Stimulated activated CD8-positive, alpha-beta memory T cell treated with anti-CD3 and anti-CD28 coated beads, Interleukin-12 subunit alpha, Interleukin-12 subunit beta, amount 100 ng/mL, for 1 hour (primary cell): ENCODE data around the gene JAKMIP2.
"Not testable (repeated sequence)": the region's sequence is repeated elsewhere in the genome, so short reads cannot be mapped to it uniquely, and the experiment has no call there.

ENCODE experiments used
- DNase-seq: peaks from one replicate; pipeline ENCODE4 v3.0.0-alpha.2; 2020; ENCODE audit warnings: low read depth

The JAKMIP2 gene

GRCh38 chr5:147746986-147747385 is 35.5 kb downstream of the JAKMIP2 start:
- no peak for DNase-seq

- DNase-seq, result no peak
These were observed 38.7 kb downstream of the JAKMIP2 start for GRCh38 chr5:147743678-147744374.

- DNase-seq, result no peak
These were observed 39.5 kb downstream of the JAKMIP2 start for GRCh38 chr5:147743012-147743411.

GRCh38 chr5:147742151-147742550 is 40.4 kb downstream of the JAKMIP2 start:
- no peak for DNase-seq

GRCh38 chr5:147740864-147741263 is 41.7 kb downstream of the JAKMIP2 start:
- DNase-seq, result no peak

GRCh38 chr5:147737921-147738320 is 44.6 kb downstream of the JAKMIP2 start:
- DNase-seq, result no peak

GRCh38 chr5:147735621-147736125 is 46.9 kb downstream of the JAKMIP2 start:
- DNase-seq, result no peak

GRCh38 chr5:147734894-147735293 is 47.6 kb downstream of the JAKMIP2 start:
- no peak for DNase-seq

GRCh38 chr5:147733075-147733474 is 49.5 kb downstream of the JAKMIP2 start:
- DNase-seq, result no peak

- DNase-seq, result no peak
These were observed 50.1 kb downstream of the JAKMIP2 start for GRCh38 chr5:147732291-147732883.

GRCh38 chr5:147731431-147732290 is 50.9 kb downstream of the JAKMIP2 start:
- DNase-seq, result no peak

- DNase-seq, result no peak
These were observed 55.3 kb downstream of the JAKMIP2 start for GRCh38 chr5:147727200-147727599.

GRCh38 chr5:147721191-147721960 is 61.2 kb downstream of the JAKMIP2 start:
- DNase-seq, result not testable (repeated sequence)

- DNase-seq, result no peak
These were observed 68.8 kb downstream of the JAKMIP2 start for GRCh38 chr5:147713550-147714295.

GRCh38 chr5:147712598-147712997 is 69.9 kb downstream of the JAKMIP2 start:
- DNase-seq, result no peak

- DNase-seq, result no peak
These were observed 70.5 kb downstream of the JAKMIP2 start for GRCh38 chr5:147712019-147712418.

GRCh38 chr5:147711019-147711418 is 71.5 kb downstream of the JAKMIP2 start:
- no peak for DNase-seq

- DNase-seq, result no peak
These were observed 73.8 kb downstream of the JAKMIP2 start for GRCh38 chr5:147708708-147709107.

- no peak for DNase-seq
These were observed 78.0 kb downstream of the JAKMIP2 start for GRCh38 chr5:147704544-147704943.

- no peak for DNase-seq
These were observed 81.1 kb downstream of the JAKMIP2 start for GRCh38 chr5:147701468-147701867.

GRCh38 chr5:147699496-147700088 is 82.9 kb downstream of the JAKMIP2 start:
- DNase-seq, result no peak
